Pancreas (tissue), 10 donors: ENCODE measurements around the gene NOS1AP. TPM values are rescaled to one million over a fixed set of nuclear protein-coding genes. Genes with fewer than 3 reads are reported as not detected.

Source experiments
- ATAC-seq, 4 donors: fragments of 200-7000 bp; cut with Tn5 transposase; one replicate each; pipeline versions ENCODE4 v1.8.0 to v1.9.1; 2020; ENCODE audit warnings: mild to moderate bottlenecking in 4 of 4, moderate library complexity in 4 of 4
- DNase-seq, 6 donors: peaks; one replicate each; pipeline ENCODE4 v3.0.0-alpha.2; 2020
- FAIRE-seq: peaks from 2 replicates; lab custom pipeline; 2012; peaks lifted over from hg19 to GRCh38; lab: Jason Lieb, UNC
- H3K27ac ChIP-seq, 4 donors: fragments of 200-600 bp; sonication (generic); 1 replicate in 3 of 4; 2 replicates in 1 of 4; pipeline versions ENCODE4 v1.5.0 to v1.8.0; 2020
- H3K27me3 ChIP-seq, 4 donors: fragments of 200-600 bp; one replicate each; pipeline ENCODE4 v1.8.0; 2021
- H3K36me3 ChIP-seq, 3 donors: fragments of 200-600 bp; sonication (generic) in 1 of 3; one replicate each; pipeline versions ENCODE4 v1.5.0 to v1.8.0; 2020 to 2021
- H3K4me1 ChIP-seq, 3 donors: fragments of 200-600 bp; one replicate each; pipeline ENCODE4 v1.8.0; 2021
- H3K4me3 ChIP-seq, 4 donors: fragments of 200-600 bp; sonication (generic) in 2 of 4; one replicate each; pipeline versions ENCODE4 v1.5.0 to v1.8.0; 2020 to 2021
- H3K9me3 ChIP-seq, 4 donors: fragments of 200-600 bp; one replicate each; pipeline ENCODE4 v1.8.0; 2021
- WGBS, 2 donors: extraction: QIAGEN DNeasy Blood & Tissue Kit; methylation state at CpG; one replicate each; pipeline ENCODE4 v1.1.7; 2013; 5-methylcytosine and 5-hydroxymethylcytosine counted together
- intact Hi-C, 3 donors: fragments of 100-400 bp; cut with DNase I; formaldehyde crosslinking; loops; one replicate each; pipeline versions ENCODE4 v1.11.1 to v1.14.2; 2022
- polyA plus RNA-seq, 2 donors: library from polyadenylated mRNA; stranded (reverse); fragments of 200-250 nt; gene quantifications; one replicate each; pipeline ENCODE4 v1.2.3, GENCODE V29; 2013
- total RNA-seq, 6 donors: library from RNA; stranded (reverse); fragmentation: NEBNext Ultra II Directional in 4 of 6; extraction: Animal tissue kit (Norgen Biotek cat#: 25700) in 4 of 6; gene quantifications; one replicate each; pipeline versions ENCODE4 v1.2.1 to v1.2.4, GENCODE V29; 2021 to 2023
- TF ChIP-seq, protein P1 (sequence below), 4 donors: fragments of 200-600 bp; sonication (generic) in 3 of 4; IDR thresholded peaks; one replicate each; pipeline versions ENCODE4 v1.5.0 to v1.8.0; 2021; ENCODE audit warnings: antibody characterized with exemption in 4 of 4
- donor health status: healthy with polysubstance abuse.
- donor health status: DM: no; HTN: no; CAD: no; lungs with moderate emphysema.
- donor health status: DM: no; HTN: no; CAD: no.
- donor health status: control.
- donor health status: control.
- donor health status: Bipolar disorder and iron deficiency.
- donor health status: DM: yes; HTN: yes; CAD: no.
- donor health status: DM: no; HTN: no; CAD: no.
- donor health status: DM: no; HTN: no; CAD: no.
- donor health status: DM: yes; HTN: yes; CAD: no.

The NOS1AP gene
- total and polyA plus RNA-seq, 8 donors, result 0.40 to 2.8 (median 1.7) TPM

DNA sequence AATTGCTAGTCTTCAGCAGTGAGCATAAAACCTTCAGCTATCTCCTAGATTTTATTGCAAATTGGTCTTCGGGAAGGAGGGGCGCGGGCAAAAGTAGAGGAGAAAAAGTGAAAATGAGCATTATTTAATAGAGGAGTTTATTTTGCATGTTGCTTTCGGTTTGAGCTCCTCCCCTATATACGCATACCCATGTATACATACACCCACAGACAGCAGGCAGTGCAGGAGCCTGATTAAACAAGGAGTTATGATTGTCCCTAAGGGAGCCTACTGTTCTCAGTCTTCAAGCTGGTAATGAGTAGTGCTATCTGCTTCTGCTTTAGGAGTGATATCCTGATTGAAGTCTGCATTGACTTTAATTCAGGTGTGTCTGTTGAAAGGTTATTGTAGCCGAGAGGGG, 173.3 kb downstream of the NOS1AP start:
- H3K4me1 ChIP-seq, result peaks cover 0 to 5% (median 0%) of the 10 kb centered on the region in 3 donors
- no peak for DNase-seq
- H3K4me3 ChIP-seq, result no peak overlapping the region
- TF ChIP-seq, protein P1, sequence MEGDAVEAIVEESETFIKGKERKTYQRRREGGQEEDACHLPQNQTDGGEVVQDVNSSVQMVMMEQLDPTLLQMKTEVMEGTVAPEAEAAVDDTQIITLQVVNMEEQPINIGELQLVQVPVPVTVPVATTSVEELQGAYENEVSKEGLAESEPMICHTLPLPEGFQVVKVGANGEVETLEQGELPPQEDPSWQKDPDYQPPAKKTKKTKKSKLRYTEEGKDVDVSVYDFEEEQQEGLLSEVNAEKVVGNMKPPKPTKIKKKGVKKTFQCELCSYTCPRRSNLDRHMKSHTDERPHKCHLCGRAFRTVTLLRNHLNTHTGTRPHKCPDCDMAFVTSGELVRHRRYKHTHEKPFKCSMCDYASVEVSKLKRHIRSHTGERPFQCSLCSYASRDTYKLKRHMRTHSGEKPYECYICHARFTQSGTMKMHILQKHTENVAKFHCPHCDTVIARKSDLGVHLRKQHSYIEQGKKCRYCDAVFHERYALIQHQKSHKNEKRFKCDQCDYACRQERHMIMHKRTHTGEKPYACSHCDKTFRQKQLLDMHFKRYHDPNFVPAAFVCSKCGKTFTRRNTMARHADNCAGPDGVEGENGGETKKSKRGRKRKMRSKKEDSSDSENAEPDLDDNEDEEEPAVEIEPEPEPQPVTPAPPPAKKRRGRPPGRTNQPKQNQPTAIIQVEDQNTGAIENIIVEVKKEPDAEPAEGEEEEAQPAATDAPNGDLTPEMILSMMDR (IDR thresholded peaks at IDR 0.05), result no peak
- no peak for FAIRE-seq
- no peaks in the 10 kb centered on the region for H3K36me3 ChIP-seq
- intact Hi-C loops, result no loop called here
- H3K27me3 ChIP-seq, result no peaks in the 10 kb centered on the region
- H3K27ac ChIP-seq, result no peak overlapping the region
- WGBS, 2 donors, result 97% methylated on average over 6 of the region's 6 CpGs
- ATAC-seq, result no peak
- H3K9me3 ChIP-seq, result no peaks in the 10 kb centered on the region

DNA sequence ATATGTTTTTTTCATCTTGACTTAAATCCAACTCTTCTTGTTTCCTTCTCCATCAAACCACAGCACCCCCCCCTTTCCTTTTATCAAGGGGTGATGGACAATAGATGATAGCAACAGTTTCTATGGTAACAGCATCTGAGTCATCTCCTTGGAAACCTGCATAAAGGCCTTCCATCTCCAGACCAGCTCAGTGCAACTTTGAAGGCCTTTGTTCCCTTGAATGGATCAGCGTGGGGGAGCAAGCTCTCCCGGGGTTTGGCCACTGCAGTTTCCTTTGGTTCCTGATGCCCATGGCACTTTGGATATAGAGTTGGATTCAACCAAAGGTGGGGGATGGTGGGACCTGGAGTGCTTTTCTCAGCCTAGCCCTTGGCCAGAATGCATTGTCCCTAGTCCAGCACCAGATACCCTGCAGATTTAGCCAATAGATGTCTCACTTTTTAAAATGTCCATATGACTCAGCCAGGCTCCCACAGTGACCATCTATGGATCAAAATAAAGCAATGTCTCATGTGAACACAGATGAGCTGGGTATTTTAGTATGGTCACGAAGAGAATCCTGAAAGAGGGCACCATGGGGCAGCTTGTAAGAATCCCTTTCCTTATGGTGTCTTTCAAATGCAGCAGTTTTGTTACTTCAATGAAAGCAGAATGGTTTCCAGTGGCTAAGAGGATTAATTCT, 179.5 kb downstream of the NOS1AP start:
- intact Hi-C loops, result no loop called here
- WGBS, 2 donors, result 91 to 94% methylated on average over 3 of the region's 3 CpGs
- ATAC-seq, result no peak
- no peak for FAIRE-seq
- TF ChIP-seq, protein P1 (IDR thresholded peaks at IDR 0.05), result no peak
- no peak overlapping the region for H3K4me3 ChIP-seq
- no peaks in the 10 kb centered on the region for H3K9me3 ChIP-seq
- H3K27ac ChIP-seq, result no peak overlapping the region
- DNase-seq, result no peak
- H3K36me3 ChIP-seq, result no peaks in the 10 kb centered on the region
- H3K4me1 ChIP-seq, result peaks cover 0 to 5% (median 0%) of the 10 kb centered on the region in 3 donors
- no peaks in the 10 kb centered on the region for H3K27me3 ChIP-seq

DNA sequence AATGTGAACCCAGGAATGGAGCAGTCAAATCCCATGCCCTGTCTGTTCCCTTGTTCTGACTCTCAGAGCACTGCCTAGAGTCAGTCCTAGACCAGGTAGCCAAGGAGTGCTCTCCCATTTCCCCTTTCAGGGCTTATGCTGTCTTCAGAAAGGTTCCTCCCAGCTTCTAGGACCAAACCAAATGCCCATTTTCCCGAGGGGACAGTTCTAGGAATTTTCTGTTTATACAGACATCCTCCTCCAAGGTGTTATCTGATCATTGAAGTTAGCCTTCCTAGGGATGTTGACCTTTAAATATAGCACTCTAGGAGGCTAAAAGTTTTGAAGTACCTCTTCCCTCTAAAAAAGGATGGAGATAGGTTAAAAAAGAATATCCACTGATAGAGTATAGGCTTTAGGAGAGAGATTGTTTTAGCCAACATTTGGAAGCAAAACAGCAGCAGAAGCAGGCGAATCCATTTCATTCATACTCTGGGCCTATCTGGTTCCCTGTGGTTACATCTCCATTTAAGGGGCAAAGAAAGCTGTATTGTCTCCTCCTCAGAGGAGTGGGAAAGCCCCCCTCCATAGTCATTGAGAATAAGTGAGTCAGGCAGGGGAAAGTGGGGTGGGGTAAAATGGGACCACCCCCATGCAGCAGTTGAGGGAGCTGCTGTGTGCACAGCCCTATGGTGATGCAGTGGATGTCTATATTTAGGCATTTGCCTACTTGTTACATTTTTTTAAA, 180.7 kb downstream of the NOS1AP start:
- no peaks in the 10 kb centered on the region for H3K36me3 ChIP-seq
- TF ChIP-seq, protein P1 (IDR thresholded peaks at IDR 0.05), result no peak
- intact Hi-C loops, result no loop called here
- DNase-seq (no peak), ATAC-seq (no peak), FAIRE-seq (no peak)
- 84 to 87% methylated on average over 2 of the region's 2 CpGs for WGBS, 2 donors
- no peaks in the 10 kb centered on the region for H3K9me3 ChIP-seq
- H3K4me1 ChIP-seq, result peaks cover 0 to 5% (median 0%) of the 10 kb centered on the region in 3 donors
- H3K27ac ChIP-seq, result no peak overlapping the region
- H3K27me3 ChIP-seq, result no peaks in the 10 kb centered on the region
- no peak overlapping the region for H3K4me3 ChIP-seq

DNA sequence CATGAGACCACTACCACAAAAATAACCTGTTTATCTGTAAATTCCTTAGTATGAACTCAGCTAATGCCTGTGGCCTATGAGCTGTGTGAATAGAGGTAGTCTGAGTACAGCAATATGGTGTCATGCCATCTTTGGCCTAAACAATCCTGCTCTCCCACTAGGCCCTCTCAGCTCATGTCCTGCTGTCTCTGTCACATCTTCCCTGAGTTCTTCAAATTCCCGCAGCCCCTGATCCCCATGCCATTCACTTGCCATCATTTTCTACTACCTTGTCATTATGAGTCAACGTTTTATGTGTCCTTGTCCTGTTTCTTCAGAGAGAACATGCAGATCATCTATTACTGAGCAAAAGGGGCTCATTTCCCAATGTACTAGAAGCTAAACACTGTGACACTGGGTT, 181.6 kb downstream of the NOS1AP start:
- no peak overlapping the region for H3K4me3 ChIP-seq
- H3K27ac ChIP-seq, result no peak overlapping the region
- H3K4me1 ChIP-seq, result peaks cover 0 to 5% (median 0%) of the 10 kb centered on the region in 3 donors
- TF ChIP-seq, protein P1 (IDR thresholded peaks at IDR 0.05), result no peak
- FAIRE-seq (no peak), ATAC-seq (no peak), DNase-seq (no peak)
- no peaks in the 10 kb centered on the region for H3K9me3 ChIP-seq
- no peaks in the 10 kb centered on the region for H3K36me3 ChIP-seq
- H3K27me3 ChIP-seq, result no peaks in the 10 kb centered on the region
- intact Hi-C loops, result no loop called here
- WGBS, 2 donors, result 92 to 97% methylated on average over 2 of the region's 2 CpGs

GRCh38 chr1:162252214-162252613, 182.7 kb downstream of the NOS1AP start:
- FAIRE-seq (no peak), DNase-seq (no peak), ATAC-seq (no peak)
- Histone ChIP-seq H3K4me1 (peaks cover 0 to 4% (median 0%) of the 10 kb centered on the region in 3 donors), H3K27me3 (no peaks in the 10 kb centered on the region), H3K27ac (no peak overlapping the region), H3K9me3 (no peaks in the 10 kb centered on the region), H3K36me3 (no peaks in the 10 kb centered on the region), H3K4me3 (no peak overlapping the region)
- TF ChIP-seq, protein P1 (IDR thresholded peaks at IDR 0.05), result no peak
- 86 to 93% methylated on average over 2 of the region's 2 CpGs for WGBS, 2 donors
- intact Hi-C loops, result no loop called here
